Caki2 (cell line): ENCODE results near the gene PGM2L1. TPM values are rescaled to one million over a fixed set of nuclear protein-coding genes. Genes with fewer than 3 reads are reported as not detected.

ENCODE experiments used
- total RNA-seq: library from RNA; depleted of rRNA; stranded (reverse); fragments of >200 nt; shearing (Covaris generic); gene quantifications from 2 replicates; pipeline ENCODE4 v1.2.3, GENCODE V29; 2014; ENCODE audit warnings: low replicate concordance; rRNA removed

Gene PGM2L1
- total RNA-seq, 1 experiment from 2014 or later = 0.17 TPM

Other genes starting within 250 kb of the PGM2L1 start
- 28.4 and 32.4 TPM in 2 replicates for gene C2CD3, start 227.4 kb downstream of the PGM2L1 start, total RNA-seq
- gene PPME1, start 227.1 kb downstream of the PGM2L1 start, total RNA-seq = 92.8 and 103 TPM in 2 replicates
- 0.06 and 0.57 TPM in 2 replicates for gene P4HA3, start 86.8 kb downstream of the PGM2L1 start, total RNA-seq
- not detected in 2 replicates for gene KCNE3, start 69.1 kb upstream of the PGM2L1 start, total RNA-seq
- 5.0 and 8.0 TPM in 2 replicates for gene LIPT2, start 95.3 kb upstream of the PGM2L1 start, total RNA-seq
- 14.9 and 32.2 TPM in 2 replicates for gene POLD3, start 194.1 kb upstream of the PGM2L1 start, total RNA-seq